K562 (cell line): ENCODE data around the gene CBFA2T2. TPM values are rescaled to one million over a fixed set of nuclear protein-coding genes. Genes with fewer than 3 reads are reported as not detected.

Experiments
- ARID4B ChIP-seq: sonication (generic); formaldehyde crosslinking; IDR thresholded peaks from 2 replicates; pipeline ENCODE4 v1.8.0; 2022; ENCODE audit warnings: mild to moderate bottlenecking, missing genetic modification reagents
- CHD4 ChIP-seq: fragments of 200-600 bp; sonication (generic); IDR thresholded peaks from 3 replicates; pipeline ENCODE4 v1.6.1; 2012; ENCODE audit warnings: low read depth, mild to moderate bottlenecking, mixed read lengths, low read length, inconsistent platforms; ENCODE audit not compliant: insufficient read depth, insufficient replicate concordance, poor library complexity, severe bottlenecking
- DDX20 ChIP-seq: fragments of 450-650 bp; IDR thresholded peaks from 2 replicates; pipeline ENCODE4 v1.6.1; 2016; ENCODE audit warnings: missing genetic modification characterization, low read depth, mild to moderate bottlenecking, missing compliant biosample characterization, moderate library complexity
- E2F8 ChIP-seq: fragments of 450-650 bp; IDR thresholded peaks from 2 replicates; pipeline ENCODE4 v1.7.1; 2018; ENCODE audit warnings: mild to moderate bottlenecking, low read depth; ENCODE audit not compliant: partially characterized antibody
- ESRRB ChIP-seq: fragments of 250-450 bp; sonication (Bioruptor Pico); IDR thresholded peaks from 2 replicates; pipeline ENCODE4 v1.5.0; 2020; ENCODE audit warnings: mild to moderate bottlenecking, moderate library complexity, borderline replicate concordance
- FOXK2 ChIP-seq, 2 experiments: fragments of 450-650 bp; IDR thresholded peaks in 1 of 2; conservative IDR thresholded peaks in 1 of 2; 2 replicates each; pipeline ENCODE4 v1.6.1; 2016; ENCODE audit warnings: low read depth in 2 of 2, mild to moderate bottlenecking in 1 of 2
- FOXO4 ChIP-seq: fragments of 450-650 bp; formaldehyde crosslinking; IDR thresholded peaks from 2 replicates; pipeline ENCODE4 v1.4.0; 2020; ENCODE audit warnings: mild to moderate bottlenecking, moderate library complexity
- FUS ChIP-seq: fragments of 200-400 bp; formaldehyde crosslinking; optimal IDR thresholded peaks from 2 replicates; pipeline ENCODE3; 2017; ENCODE audit warnings: low read depth, low read length
- GTF2E2 ChIP-seq: fragments of 200-800 bp; sonication (Bioruptor generic); IDR thresholded peaks from 2 replicates; pipeline ENCODE4 v1.6.1; 2016; ENCODE audit warnings: missing genetic modification characterization, missing compliant biosample characterization
- HCFC1 ChIP-seq: IDR thresholded peaks from 2 replicates; pipeline ENCODE4 v1.6.1; 2012; ENCODE audit warnings: low read depth, low read length, improper control_type of control experiment
- HMG20B ChIP-seq: fragments of 250-450 bp; sonication (Bioruptor Pico); IDR thresholded peaks from 2 replicates; pipeline ENCODE4 v1.5.0; 2021; ENCODE audit warnings: mild to moderate bottlenecking
- KHSRP ChIP-seq: fragments of 450-650 bp; IDR thresholded peaks from 2 replicates; pipeline ENCODE4 v1.6.1; 2017
- LARP7 ChIP-seq: fragments of 450-650 bp; IDR thresholded peaks from 2 replicates; pipeline ENCODE4 v1.6.1; 2016
- PCBP2 ChIP-seq: fragments of 200-400 bp; formaldehyde crosslinking; IDR thresholded peaks from 2 replicates; pipeline ENCODE4 v1.6.1; 2018; ENCODE audit warnings: low read length, low read depth, mild to moderate bottlenecking, moderate library complexity; ENCODE audit not compliant: poor library complexity, severe bottlenecking
- ZNF212 ChIP-seq: fragments of 450-650 bp; formaldehyde crosslinking; IDR thresholded peaks from 2 replicates; pipeline ENCODE4 v1.4.0; 2020; ENCODE audit warnings: mild to moderate bottlenecking
- ZNF583 ChIP-seq: fragments of 250-450 bp; sonication (Bioruptor Pico); IDR thresholded peaks from 2 replicates; pipeline ENCODE4 v1.4.0; 2020
- polyA plus RNA-seq, 8 experiments: library from polyadenylated mRNA; depleted of rRNA in 4 of 8; stranded (reverse) in 5 of 8; unstranded in 3 of 8; fragments of >200 nt; fragmentation: Nextera tagmentation in 2 of 8; fragmentation: Illumina TruSeq in 1 of 8; extraction: Ambion mirVana in 2 of 8; extraction: Trizol in 1 of 8; gene quantifications; 2 replicates each; pipeline versions ENCODE4 v1.2.1 to v1.2.3, GENCODE V29; 2011 to 2014; ENCODE audit warnings: inconsistent platforms in 1 of 8, missing spikeins in 1 of 8
- total RNA-seq, 7 experiments: library from RNA; depleted of rRNA in 6 of 7; stranded (reverse); fragments of >200 nt in 6 of 7; fragmentation: Illumina TruSeq in 2 of 7; extraction: Trizol in 2 of 7; gene quantifications; 2 replicates each; pipeline versions ENCODE4 v1.2.1 to v1.2.3, GENCODE V29; 2011 to 2021; ENCODE audit warnings: low replicate concordance in 1 of 7
- TF ChIP-seq, protein P1 (sequence below): fragments of 450-650 bp; IDR thresholded peaks from 2 replicates; pipeline ENCODE4 v1.6.1; 2016; ENCODE audit warnings: borderline replicate concordance

Gene CBFA2T2
- total and polyA plus RNA-seq, 9 of the 15 experiments (the other 6 are each of a cell fraction or from before 2014, with no cell fraction given), result 0.27 to 9.6 (median 5.8) TPM

GRCh38 chr20:33443512-33444239, 46.2 kb upstream of the CBFA2T2 start, which contains the start of gene SNTA1 (continued):
- TF ChIP-seq FUS (no peak), PCBP2 (no peak), ZNF212 (CRISPR knock-in tag) (no peak), CHD4 (no peak), ARID4B (no peak), KHSRP (no peak), E2F8 (no peak), HMG20B (no peak), FOXK2 (conservative IDR thresholded peaks at IDR 0.05 in 1 of 2, IDR thresholded peaks at IDR 0.05 in 1 of 2; ENCODE audit: low read depth in 2 of 2) (no peak), ZNF583 (CRISPR knock-in tag) (no peak), FOXO4 (no peak), ESRRB (CRISPR knock-in tag) (no peak), LARP7 (no peak), DDX20 (tag) (no peak), HCFC1 (no peak), GTF2E2 (tag) (no peak)
- TF ChIP-seq, protein P1, sequence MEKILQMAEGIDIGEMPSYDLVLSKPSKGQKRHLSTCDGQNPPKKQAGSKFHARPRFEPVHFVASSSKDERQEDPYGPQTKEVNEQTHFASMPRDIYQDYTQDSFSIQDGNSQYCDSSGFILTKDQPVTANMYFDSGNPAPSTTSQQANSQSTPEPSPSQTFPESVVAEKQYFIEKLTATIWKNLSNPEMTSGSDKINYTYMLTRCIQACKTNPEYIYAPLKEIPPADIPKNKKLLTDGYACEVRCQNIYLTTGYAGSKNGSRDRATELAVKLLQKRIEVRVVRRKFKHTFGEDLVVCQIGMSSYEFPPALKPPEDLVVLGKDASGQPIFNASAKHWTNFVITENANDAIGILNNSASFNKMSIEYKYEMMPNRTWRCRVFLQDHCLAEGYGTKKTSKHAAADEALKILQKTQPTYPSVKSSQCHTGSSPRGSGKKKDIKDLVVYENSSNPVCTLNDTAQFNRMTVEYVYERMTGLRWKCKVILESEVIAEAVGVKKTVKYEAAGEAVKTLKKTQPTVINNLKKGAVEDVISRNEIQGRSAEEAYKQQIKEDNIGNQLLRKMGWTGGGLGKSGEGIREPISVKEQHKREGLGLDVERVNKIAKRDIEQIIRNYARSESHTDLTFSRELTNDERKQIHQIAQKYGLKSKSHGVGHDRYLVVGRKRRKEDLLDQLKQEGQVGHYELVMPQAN, result peak; percentile 49
